ENCODE data around the gene EXOSC7. TPM values are rescaled to one million over a fixed set of nuclear protein-coding genes. Genes with fewer than 3 reads are reported as not detected.

EXOSC7 gene
- 64.4 TPM for polyA plus RNA-seq (2013, experiment 1 of 2)
- polyA plus RNA-seq (2013, experiment 2 of 2) = 64.4 TPM

DNA sequence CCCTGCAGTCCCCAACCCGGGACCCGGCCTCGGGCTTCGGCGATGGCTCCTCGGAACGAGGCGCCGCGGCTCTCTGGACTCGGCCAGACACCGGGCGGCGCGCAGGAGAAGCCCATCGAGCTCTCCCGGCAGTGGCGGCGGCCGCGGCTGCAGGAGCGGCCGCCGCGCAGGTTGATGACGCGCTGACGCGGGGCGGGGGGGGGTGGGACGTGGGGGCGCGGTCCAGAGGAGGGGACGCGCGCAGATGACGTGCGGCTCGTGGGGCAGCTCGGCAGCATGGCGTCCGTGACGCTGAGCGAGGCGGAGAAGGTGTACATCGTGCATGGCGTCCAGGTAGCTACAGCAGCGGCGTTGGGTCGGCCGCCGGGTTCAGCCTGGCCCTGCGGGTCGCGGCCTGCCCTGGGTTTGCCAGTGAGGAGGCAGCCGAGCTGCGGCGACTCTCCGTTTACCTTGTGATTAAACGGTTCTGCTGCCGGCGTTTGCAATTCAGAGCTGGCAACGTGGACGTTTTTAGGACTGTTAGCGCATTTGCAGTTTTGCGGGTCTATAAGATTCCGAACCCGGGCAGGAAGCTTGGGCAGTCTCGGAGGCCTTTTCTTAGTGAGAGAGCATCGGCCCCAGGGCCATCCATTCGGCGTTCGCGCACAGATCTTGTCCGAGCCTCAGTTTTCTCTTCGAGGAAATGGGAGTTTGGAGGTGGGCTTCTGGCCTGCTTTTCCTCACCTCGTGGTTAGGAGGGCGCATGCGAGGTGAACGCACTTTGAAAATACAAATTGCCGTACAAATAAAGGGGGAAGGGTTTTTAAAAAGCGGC is at the start of gene EXOSC7, which contains the start of gene ZDHHC3:
Gene EXOSC7 (plus strand): TSS at position 243 of the 814 bp plus-strand sequence. CDS start 34 bp downstream, at position 277.
Gene ZDHHC3 (minus strand): TSS at position 173 of the 814 bp plus-strand sequence. CDS start 16,738 bp downstream, outside the sequence.
- H3K9me3 ChIP-seq (replicated peaks in 1 of 2; ENCODE audit: control insufficient read depth in 2 of 2, insufficient read depth in 1 of 2, low read depth in 1 of 2, low read length in 2 of 2) = no peaks in the 10 kb centered on the region
- peaks cover 9% of the 10 kb centered on the region for H3K79me1 ChIP-seq (ENCODE audit: low read depth, low read length)
- peak within 1 kb of the TSS; percentile 35 for H2BK120ac ChIP-seq (ENCODE audit: low read depth, low read length)
- peaks cover 5 to 10% of the 10 kb centered on the region in 2 donors for H3K4me1 ChIP-seq (ENCODE audit: control insufficient read depth in 2 of 2, insufficient read depth in 1 of 2, low read depth in 1 of 2, low read length in 2 of 2)
- H4K8ac ChIP-seq (ENCODE audit: low read depth, low read length) = no peak within 1 kb of the TSS
- no peak within 1 kb of the TSS for H2BK15ac ChIP-seq (ENCODE audit: low read length)
- peak within 1 kb of the TSS; percentile 74 for H3K4me2 ChIP-seq (ENCODE audit: insufficient read depth, low read length, poor library complexity, severe bottlenecking)
- peak within 1 kb of the TSS; percentile 97 to 98 for H3K4me3 ChIP-seq (ENCODE audit: low read length in 2 of 2)
- H2AK5ac ChIP-seq (ENCODE audit: low read depth, low read length) = peak within 1 kb of the TSS; percentile 76
- WGBS, 2 donors (ENCODE audit: extremely low coverage in 2 of 2, insufficient read length in 2 of 2, insufficient replicate concordance in 1 of 2) = no CpG with 5 or more reads among the region's 82 CpGs
- DNase-seq (ENCODE audit: low spot score) = peak; percentile 88
- H4K91ac ChIP-seq (ENCODE audit: low read depth, low read length, poor library complexity) = no peak within 1 kb of the TSS
- H3K14ac ChIP-seq (ENCODE audit: low read length) = peak within 1 kb of the TSS; percentile 96
- H2BK12ac ChIP-seq (ENCODE audit: low read length) = no peak within 1 kb of the TSS
- no peaks in the 10 kb centered on the region for H3K27me3 ChIP-seq (ENCODE audit: control insufficient read depth in 3 of 3, insufficient read depth in 3 of 3, low read depth in 1 of 3, low read length in 3 of 3)
- H3K36me3 ChIP-seq (replicated peaks in 1 of 2; ENCODE audit: control insufficient read depth in 2 of 2, insufficient read depth in 2 of 2, low read length in 2 of 2) = peaks cover 3 to 16% of the 10 kb centered on the region in 2 donors
- peak within 1 kb of the TSS; percentile 93 for H3K9ac ChIP-seq (ENCODE audit: low read depth, low read length, poor library complexity)
- peak within 1 kb of the TSS; percentile 89 for H3K18ac ChIP-seq (ENCODE audit: low read length)
- peak within 1 kb of the TSS; percentile 63 for H3K27ac ChIP-seq (replicated peaks; ENCODE audit: low read length)
- H3K23ac ChIP-seq (ENCODE audit: low read depth, low read length, poor library complexity) = peak within 1 kb of the TSS; percentile 98
- no peak within 1 kb of the TSS for H3K4ac ChIP-seq (ENCODE audit: low read length)
- H2BK5ac ChIP-seq (ENCODE audit: low read length) = peak within 1 kb of the TSS; percentile 57
- H2AFZ ChIP-seq (ENCODE audit: low read length) = peak within 1 kb of the TSS; percentile 98

DNA sequence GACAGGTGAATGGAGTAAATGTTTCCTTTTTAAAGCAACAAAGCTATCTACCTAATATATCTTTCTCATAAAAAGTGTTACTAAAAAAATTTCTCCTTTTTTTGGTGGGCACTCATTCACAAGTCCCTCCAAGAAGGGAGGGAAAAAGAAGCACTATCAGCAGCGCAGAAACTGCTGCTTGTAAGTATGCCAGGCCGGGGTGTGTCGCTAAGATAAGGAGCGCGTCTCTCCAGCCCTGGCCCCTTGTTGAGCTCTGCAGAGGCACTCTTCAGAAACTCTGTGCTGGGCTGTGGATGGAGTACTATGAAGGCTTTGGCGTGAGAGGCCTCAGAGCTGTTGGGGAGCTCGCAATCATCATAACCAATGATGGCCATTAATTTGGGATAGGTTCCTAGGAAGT is 49.1 kb upstream of the EXOSC7 start:
- no peak overlapping the region for H3K4ac ChIP-seq (ENCODE audit: low read length)
- WGBS, 2 donors (ENCODE audit: extremely low coverage in 2 of 2, insufficient read length in 2 of 2, insufficient replicate concordance in 1 of 2) = no CpG with 5 or more reads among the region's 7 CpGs
- H2AFZ ChIP-seq (ENCODE audit: low read length) = no peak overlapping the region
- H3K27me3 ChIP-seq (ENCODE audit: control insufficient read depth in 3 of 3, insufficient read depth in 3 of 3, low read depth in 1 of 3, low read length in 3 of 3) = no peaks in the 10 kb centered on the region
- peaks cover 4 to 10% of the 10 kb centered on the region in 2 donors for H3K4me1 ChIP-seq (ENCODE audit: control insufficient read depth in 2 of 2, insufficient read depth in 1 of 2, low read depth in 1 of 2, low read length in 2 of 2)
- H3K4me2 ChIP-seq (ENCODE audit: insufficient read depth, low read length, poor library complexity, severe bottlenecking) = no peak overlapping the region
- H3K4me3 ChIP-seq (ENCODE audit: low read length in 2 of 2) = no peak overlapping the region
- no peak overlapping the region for H2BK12ac ChIP-seq (ENCODE audit: low read length)
- no peak overlapping the region for H2BK15ac ChIP-seq (ENCODE audit: low read length)
- no peak overlapping the region for H3K9ac ChIP-seq (ENCODE audit: low read depth, low read length, poor library complexity)
- no peak overlapping the region for H2BK5ac ChIP-seq (ENCODE audit: low read length)
- H3K14ac ChIP-seq (ENCODE audit: low read length) = no peak overlapping the region
- H2AK5ac ChIP-seq (ENCODE audit: low read depth, low read length) = no peak overlapping the region
- no peak overlapping the region for H3K18ac ChIP-seq (ENCODE audit: low read length)
- no peak overlapping the region for H3K23ac ChIP-seq (ENCODE audit: low read depth, low read length, poor library complexity)
- H3K27ac ChIP-seq (replicated peaks; ENCODE audit: low read length) = no peak overlapping the region
- H3K79me1 ChIP-seq (ENCODE audit: low read depth, low read length) = peaks cover 3% of the 10 kb centered on the region
- H3K36me3 ChIP-seq (replicated peaks in 1 of 2; ENCODE audit: control insufficient read depth in 2 of 2, insufficient read depth in 2 of 2, low read length in 2 of 2) = peaks cover 23 to 78% of the 10 kb centered on the region in 2 donors
- no peak overlapping the region for H4K91ac ChIP-seq (ENCODE audit: low read depth, low read length, poor library complexity)
- DNase-seq (ENCODE audit: low spot score) = no peak
- no peaks in the 10 kb centered on the region for H3K9me3 ChIP-seq (replicated peaks in 1 of 2; ENCODE audit: control insufficient read depth in 2 of 2, insufficient read depth in 1 of 2, low read depth in 1 of 2, low read length in 2 of 2)
- H2BK120ac ChIP-seq (ENCODE audit: low read depth, low read length) = no peak overlapping the region
- H4K8ac ChIP-seq (ENCODE audit: low read depth, low read length) = no peak overlapping the region

DNA sequence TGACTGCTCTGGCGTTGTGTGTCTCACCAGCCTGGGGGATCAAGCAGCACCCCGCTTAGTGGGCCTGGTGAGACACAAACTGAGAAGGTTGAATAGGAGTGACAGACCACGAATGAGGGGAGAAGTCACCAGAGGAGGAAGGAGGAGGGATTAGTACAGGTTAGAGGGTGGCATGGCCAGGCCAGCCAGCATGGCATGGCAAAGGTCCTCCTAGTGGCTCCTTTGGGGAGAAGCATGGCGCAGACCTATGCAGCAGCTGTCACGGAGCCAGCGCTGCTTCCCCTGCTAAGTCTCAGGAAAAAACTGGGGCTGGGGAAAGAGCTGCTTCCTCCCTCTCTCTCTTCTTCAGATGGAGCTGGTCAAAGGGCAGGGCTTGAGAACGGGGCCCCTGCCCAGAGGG is 48.7 kb upstream of the EXOSC7 start:
- Histone ChIP-seq H4K8ac (ENCODE audit: low read depth, low read length) (no peak overlapping the region), H2BK5ac (ENCODE audit: low read length) (no peak overlapping the region), H4K91ac (ENCODE audit: low read depth, low read length, poor library complexity) (no peak overlapping the region), H2BK12ac (ENCODE audit: low read length) (no peak overlapping the region), H3K23ac (ENCODE audit: low read depth, low read length, poor library complexity) (no peak overlapping the region), H3K4me1 (ENCODE audit: control insufficient read depth in 2 of 2, insufficient read depth in 1 of 2, low read depth in 1 of 2, low read length in 2 of 2) (peaks cover 7 to 13% of the 10 kb centered on the region in 2 donors), H3K4me3 (ENCODE audit: low read length in 2 of 2) (no peak overlapping the region), H3K4ac (ENCODE audit: low read length) (no peak overlapping the region), H3K27me3 (ENCODE audit: control insufficient read depth in 3 of 3, insufficient read depth in 3 of 3, low read depth in 1 of 3, low read length in 3 of 3) (no peaks in the 10 kb centered on the region), H3K36me3 (replicated peaks in 1 of 2; ENCODE audit: control insufficient read depth in 2 of 2, insufficient read depth in 2 of 2, low read length in 2 of 2) (peaks cover 23 to 73% of the 10 kb centered on the region in 2 donors), H3K14ac (ENCODE audit: low read length) (no peak overlapping the region), H3K9me3 (replicated peaks in 1 of 2; ENCODE audit: control insufficient read depth in 2 of 2, insufficient read depth in 1 of 2, low read depth in 1 of 2, low read length in 2 of 2) (no peaks in the 10 kb centered on the region), H3K18ac (ENCODE audit: low read length) (no peak overlapping the region), H2BK15ac (ENCODE audit: low read length) (no peak overlapping the region), H3K27ac (replicated peaks; ENCODE audit: low read length) (no peak overlapping the region), H3K4me2 (ENCODE audit: insufficient read depth, low read length, poor library complexity, severe bottlenecking) (no peak overlapping the region), H2AFZ (ENCODE audit: low read length) (no peak overlapping the region), H2AK5ac (ENCODE audit: low read depth, low read length) (no peak overlapping the region), H2BK120ac (ENCODE audit: low read depth, low read length) (no peak overlapping the region), H3K9ac (ENCODE audit: low read depth, low read length, poor library complexity) (no peak overlapping the region), H3K79me1 (ENCODE audit: low read depth, low read length) (peaks cover 3% of the 10 kb centered on the region)
- DNase-seq (ENCODE audit: low spot score) = no peak
- no CpG with 5 or more reads among the region's 7 CpGs for WGBS, 2 donors (ENCODE audit: extremely low coverage in 2 of 2, insufficient read length in 2 of 2, insufficient replicate concordance in 1 of 2)

DNA sequence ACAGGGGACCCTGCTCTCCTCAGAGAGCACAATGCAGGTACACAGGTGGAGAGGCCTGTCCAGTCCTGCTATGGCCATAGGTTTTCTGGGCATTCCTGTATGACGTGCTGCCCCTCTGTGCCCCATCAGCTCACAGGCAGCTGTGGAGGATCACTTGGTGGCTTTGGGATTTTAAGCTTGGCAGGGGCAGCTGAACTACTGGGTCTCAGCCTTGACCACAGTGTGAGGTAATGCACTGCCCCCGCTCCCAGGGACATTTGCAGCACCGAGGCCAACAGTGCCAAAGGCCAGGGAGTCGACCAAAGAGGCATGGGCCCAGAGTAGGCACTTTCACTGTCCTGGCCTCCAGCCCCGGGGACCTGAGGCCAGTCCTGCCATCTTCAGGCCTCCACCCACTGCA is 46.3 kb upstream of the EXOSC7 start:
- Histone ChIP-seq H2AK5ac (ENCODE audit: low read depth, low read length) (peak overlapping the region; percentile 29), H3K14ac (ENCODE audit: low read length) (peak overlapping the region; percentile 26), H3K18ac (ENCODE audit: low read length) (peak overlapping the region; percentile 62), H2AFZ (ENCODE audit: low read length) (no peak overlapping the region), H3K27me3 (ENCODE audit: control insufficient read depth in 3 of 3, insufficient read depth in 3 of 3, low read depth in 1 of 3, low read length in 3 of 3) (no peaks in the 10 kb centered on the region), H3K4me3 (ENCODE audit: low read length in 2 of 2) (no peak overlapping the region), H3K23ac (ENCODE audit: low read depth, low read length, poor library complexity) (peak overlapping the region; percentile 9), H4K91ac (ENCODE audit: low read depth, low read length, poor library complexity) (no peak overlapping the region), H3K27ac (replicated peaks; ENCODE audit: low read length) (no peak overlapping the region), H3K4me1 (ENCODE audit: control insufficient read depth in 2 of 2, insufficient read depth in 1 of 2, low read depth in 1 of 2, low read length in 2 of 2) (peaks cover 17 to 20% of the 10 kb centered on the region in 2 donors), H3K4ac (ENCODE audit: low read length) (no peak overlapping the region), H4K8ac (ENCODE audit: low read depth, low read length) (no peak overlapping the region), H2BK5ac (ENCODE audit: low read length) (no peak overlapping the region), H3K36me3 (replicated peaks in 1 of 2; ENCODE audit: control insufficient read depth in 2 of 2, insufficient read depth in 2 of 2, low read length in 2 of 2) (peaks cover 25 to 79% of the 10 kb centered on the region in 2 donors), H2BK12ac (ENCODE audit: low read length) (no peak overlapping the region), H2BK120ac (ENCODE audit: low read depth, low read length) (no peak overlapping the region), H3K9ac (ENCODE audit: low read depth, low read length, poor library complexity) (peak overlapping the region; percentile 13), H3K9me3 (replicated peaks in 1 of 2; ENCODE audit: control insufficient read depth in 2 of 2, insufficient read depth in 1 of 2, low read depth in 1 of 2, low read length in 2 of 2) (no peaks in the 10 kb centered on the region), H3K4me2 (ENCODE audit: insufficient read depth, low read length, poor library complexity, severe bottlenecking) (no peak overlapping the region), H3K79me1 (ENCODE audit: low read depth, low read length) (peaks cover 3% of the 10 kb centered on the region), H2BK15ac (ENCODE audit: low read length) (no peak overlapping the region)
- DNase-seq (ENCODE audit: low spot score) = no peak
- no CpG with 5 or more reads among the region's 5 CpGs for WGBS, 2 donors (ENCODE audit: extremely low coverage in 2 of 2, insufficient read length in 2 of 2, insufficient replicate concordance in 1 of 2)
